Endometrium (tissue), 2 donors: ENCODE results near the gene CCDC116.
"Not testable (repeated sequence)": the region's sequence is repeated elsewhere in the genome, so short reads cannot be mapped to it uniquely, and the experiment has no call there.

Experiments
- FAIRE-seq: peaks from 2 replicates; lab custom pipeline; 2012; peaks lifted over from hg19 to GRCh38; lab: Jason Lieb, UNC
- donor health status: control.
- donor health status: control.

The CCDC116 gene, protein sequence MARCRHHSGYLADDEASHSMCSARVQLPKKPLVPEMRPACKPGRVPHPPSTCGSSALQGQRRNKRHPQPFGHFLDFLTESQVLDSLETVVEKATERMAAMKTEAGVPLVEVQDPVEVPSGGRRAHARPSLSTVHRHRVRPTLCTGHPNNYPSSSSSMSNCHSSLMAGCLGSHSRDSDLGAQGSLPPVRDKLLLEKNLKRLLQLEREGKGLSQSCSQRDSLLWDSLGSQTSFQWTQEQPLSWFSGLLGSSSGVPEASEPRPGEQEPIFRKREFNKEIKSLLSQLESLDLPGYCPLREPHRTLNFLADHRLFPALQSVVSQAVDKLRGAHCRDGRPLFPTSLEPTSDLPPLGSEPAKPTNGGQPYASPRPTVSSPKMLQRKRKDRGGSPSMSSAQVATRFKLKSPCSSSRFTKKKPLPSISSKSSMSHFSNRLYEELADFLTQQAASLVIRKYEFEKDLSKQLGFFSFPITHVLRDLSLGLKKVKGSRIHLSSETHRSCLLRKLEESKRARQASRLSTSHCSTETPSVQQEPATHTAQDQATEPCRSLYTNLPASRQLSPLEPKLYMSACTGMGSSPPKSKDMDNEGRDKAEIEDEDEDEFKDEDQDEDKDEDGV

DNA sequence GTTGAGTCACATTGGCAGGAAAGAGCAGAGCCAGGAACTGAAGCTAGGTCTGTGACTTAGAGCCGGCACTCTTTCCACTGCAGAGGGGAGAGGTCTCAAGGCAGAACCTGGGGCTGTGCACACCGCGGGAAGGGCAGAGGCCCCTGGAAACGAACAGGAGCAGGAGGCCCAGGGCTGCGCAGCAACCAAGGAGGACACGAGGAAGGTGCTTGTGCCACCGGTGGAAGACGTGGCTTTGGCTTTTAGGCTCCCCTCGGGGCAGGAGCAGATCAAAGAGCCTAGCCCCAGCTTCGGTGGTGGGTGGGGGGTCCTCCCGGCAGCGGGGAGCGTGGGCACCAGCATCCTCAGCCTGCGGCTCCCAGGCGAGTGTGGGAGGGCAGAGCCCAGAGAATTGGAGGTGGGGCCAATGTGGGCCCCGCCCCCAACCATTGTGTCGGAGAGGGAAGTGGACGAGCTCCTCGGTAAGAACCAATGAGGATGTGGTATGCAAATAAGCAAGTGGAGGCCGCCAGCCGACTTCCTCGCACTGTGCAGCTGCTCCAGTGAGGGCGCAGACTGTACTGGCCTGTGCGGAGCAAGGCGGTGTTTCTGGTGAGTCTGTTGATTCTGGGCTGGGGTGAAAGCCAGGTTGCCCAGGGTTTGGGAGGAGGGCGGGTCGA is at the start of gene CCDC116:
CCDC116 (plus strand) TSS at position 524 of the 659 bp plus-strand sequence. CDS start 422 bp downstream, outside the sequence.
- no peak for FAIRE-seq

DNA sequence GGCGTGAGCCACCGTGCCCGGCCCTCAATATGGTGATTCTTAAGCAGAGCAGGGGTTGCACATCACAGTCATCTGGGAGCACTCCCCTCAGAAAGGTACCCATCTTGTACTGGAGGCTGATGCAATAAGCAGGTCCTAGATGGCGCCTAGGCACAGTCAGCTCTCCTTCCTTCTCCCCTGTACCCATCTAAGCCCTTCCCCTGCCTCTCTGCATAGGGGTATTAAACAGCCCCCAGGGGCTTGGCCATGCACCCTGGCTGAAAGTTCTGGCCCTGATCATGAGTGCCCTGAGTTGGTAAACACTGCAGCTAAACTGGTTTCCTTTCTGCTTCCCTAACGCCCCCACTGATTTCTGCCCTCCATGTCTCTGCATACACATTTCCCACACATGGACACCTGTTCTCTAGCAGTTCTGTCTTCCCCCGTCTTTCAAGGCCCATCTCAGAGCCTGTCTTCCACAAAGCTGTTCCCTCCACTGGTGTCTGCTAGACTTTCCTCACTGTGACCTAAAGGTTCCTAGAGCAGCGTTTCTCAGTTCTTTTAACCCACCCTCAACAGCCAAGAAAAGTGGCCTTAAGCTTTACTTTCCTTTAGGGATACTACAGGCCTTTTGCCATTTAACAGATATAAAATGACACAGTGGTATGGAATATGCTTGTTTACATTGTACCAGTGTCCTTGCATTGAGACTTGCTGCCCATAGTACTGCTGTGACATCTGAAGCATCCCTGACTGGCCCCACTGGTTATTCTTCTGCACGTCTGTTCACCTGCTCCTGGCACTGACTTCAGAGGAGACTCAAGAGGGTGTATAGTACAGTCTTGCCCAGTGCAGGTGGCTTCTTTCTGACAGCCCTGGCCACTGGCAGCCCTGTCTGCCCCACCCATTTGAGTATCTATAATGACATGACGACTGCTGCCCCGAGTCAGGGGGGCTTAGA is 49.5 kb upstream of the CCDC116 start:
- FAIRE-seq: no peak

DNA sequence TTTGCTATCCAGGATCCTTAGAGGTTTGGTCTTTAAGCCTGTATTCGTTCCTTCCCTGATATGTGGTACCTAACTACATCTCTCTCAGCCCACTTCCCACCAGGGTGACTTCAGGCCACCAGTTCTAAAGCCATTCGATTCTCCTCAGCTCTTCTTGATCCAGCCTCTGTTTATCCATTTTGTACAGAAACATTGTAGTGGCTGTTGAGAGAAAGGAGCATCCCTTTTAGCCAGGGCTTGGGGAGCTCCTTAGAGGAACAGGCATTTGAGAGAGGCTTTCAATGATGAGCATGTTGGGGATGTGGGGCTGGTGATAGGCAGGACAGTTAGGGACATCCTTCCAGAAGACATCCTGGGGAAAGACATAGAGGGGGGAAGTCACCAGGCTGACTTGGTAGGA is 47.2 kb upstream of the CCDC116 start:
- no peak for FAIRE-seq

DNA sequence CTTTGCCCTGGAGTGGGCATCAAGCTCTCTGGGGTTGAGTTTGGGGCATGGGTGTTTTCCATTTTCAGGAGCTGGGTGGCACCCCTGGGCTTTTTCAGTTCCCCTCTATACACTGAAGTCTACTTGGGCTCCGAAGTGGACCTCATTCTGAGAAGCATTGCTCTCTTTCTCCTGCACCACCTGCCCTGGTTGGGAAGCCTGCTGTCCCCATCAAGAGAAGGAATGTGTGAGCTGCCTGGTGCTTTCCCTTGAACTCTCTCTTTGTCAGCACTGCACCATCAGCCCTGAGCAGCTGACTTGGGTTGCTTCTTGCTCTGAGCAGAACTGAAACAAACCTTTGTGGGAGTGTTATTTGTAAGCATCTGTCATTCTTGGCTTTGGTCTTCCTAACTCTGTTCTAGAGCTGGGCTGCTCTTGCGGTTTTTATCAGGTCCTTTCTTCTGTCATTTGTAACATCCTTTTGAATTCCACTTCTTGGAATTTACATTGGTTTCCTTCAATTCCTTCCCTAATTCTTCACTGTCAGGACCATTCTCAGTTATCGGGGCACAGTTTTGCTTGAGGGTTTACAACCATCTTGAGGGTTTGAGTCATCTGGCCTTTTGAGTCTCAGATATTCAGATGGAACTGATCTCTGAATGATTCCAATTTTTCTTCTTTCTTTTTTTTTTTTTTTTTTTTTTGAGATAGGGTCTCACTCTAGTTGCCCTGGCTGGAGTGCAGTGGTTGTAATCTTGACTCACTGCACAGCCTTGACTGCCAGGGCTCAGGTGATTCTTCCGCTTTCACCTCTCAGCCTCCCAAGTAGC is 44.6 kb upstream of the CCDC116 start:
- no peak for FAIRE-seq

DNA sequence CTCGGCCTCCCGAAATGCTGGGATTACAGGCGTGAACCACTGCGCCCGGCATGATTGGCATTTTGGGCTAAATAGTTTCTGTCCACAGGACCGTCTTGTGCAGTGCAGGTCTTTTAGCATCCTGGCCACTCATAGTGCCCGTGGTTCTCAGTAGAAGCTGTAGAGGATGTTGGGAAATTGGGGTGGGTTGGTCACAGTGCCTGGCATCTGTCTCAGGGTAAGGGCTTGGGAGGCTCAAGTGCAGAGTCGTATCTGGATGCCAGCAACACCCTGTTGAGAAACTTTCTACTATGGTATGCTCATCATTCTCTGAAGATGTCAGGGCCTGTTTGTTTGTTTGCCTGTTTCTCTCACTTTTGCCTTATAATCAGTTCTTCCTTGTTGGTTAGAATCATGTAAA is 43.2 kb upstream of the CCDC116 start:
- FAIRE-seq: no peak

DNA sequence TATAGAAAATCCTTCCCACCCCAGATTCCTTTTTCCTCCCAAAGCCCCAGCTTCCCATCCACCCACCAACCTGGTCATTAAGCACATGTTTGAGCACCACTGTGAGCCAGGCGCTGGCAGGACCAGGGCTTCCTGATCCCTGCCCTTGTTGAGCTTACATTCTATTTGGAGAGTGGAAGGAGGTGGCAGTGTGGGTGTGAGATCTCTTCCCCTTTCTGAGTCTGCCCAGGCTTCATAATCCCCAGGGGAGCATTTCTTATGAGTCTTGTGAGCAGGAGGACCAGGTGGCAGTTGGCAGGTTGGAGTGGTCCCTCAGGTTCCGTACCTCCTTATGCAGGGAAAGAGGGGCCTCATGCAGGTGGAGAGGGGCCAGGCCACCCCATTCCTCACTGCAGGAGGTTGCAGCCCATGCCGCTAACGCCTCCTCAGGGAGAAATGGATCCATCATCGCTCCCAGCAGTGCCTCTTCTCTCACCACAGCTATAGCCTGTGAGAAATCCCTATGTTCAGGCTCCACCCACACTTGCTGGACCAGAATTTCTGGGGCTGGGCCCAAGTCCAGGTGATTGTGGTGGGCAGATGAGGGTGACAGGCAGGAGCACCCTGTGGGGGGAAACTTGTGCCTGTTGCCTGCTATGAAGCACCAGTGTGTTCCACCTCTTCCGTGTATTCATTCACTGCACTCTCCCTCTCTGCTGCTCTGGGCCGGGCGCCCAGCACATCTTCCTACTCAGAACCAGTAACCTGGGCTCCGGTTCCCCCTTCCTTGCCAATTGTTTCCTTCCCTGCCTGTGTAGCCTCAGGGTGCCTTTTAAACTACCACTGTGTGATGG is 41.5 kb upstream of the CCDC116 start:
- FAIRE-seq: no peak

DNA sequence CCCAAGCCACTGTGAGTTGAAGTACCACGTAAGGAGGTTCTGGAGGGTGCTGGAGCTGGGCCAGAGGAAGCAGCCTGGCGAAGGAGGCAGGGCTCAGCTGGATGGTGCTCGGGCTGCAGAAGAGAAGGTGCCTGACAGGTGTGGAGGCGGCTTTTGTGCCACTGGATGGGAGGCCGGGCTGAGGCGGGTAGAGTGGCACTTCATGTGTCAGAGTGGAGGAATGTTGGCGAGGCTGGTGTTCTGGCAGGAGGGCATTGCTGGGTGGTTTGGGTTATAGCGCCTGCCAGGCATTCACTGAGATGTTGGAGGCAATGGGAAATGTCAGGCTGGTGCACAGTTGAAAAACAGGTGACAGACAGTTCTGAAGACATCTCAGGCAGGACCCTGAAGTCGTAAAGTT is 40.9 kb upstream of the CCDC116 start:
- no peak for FAIRE-seq

DNA sequence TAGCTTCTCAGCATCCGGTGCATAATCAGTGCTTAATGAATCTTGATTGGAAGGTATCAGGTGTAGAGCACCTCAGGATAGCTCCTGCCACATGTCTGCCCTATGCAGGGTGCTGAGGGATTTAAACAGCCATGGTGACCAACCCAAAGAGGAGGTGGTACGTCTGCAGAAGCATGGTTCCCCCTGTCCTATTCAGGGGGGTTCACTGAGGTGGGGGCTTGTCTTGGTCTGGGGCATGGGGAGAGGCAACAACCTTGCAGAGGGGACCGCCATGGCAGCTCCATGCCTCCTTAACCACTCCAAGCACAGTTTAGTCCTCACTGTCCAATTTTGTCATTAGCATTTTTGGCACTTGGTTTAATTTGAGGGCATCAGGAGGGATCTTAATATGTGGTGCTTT is 40.1 kb upstream of the CCDC116 start:
- no peak for FAIRE-seq

DNA sequence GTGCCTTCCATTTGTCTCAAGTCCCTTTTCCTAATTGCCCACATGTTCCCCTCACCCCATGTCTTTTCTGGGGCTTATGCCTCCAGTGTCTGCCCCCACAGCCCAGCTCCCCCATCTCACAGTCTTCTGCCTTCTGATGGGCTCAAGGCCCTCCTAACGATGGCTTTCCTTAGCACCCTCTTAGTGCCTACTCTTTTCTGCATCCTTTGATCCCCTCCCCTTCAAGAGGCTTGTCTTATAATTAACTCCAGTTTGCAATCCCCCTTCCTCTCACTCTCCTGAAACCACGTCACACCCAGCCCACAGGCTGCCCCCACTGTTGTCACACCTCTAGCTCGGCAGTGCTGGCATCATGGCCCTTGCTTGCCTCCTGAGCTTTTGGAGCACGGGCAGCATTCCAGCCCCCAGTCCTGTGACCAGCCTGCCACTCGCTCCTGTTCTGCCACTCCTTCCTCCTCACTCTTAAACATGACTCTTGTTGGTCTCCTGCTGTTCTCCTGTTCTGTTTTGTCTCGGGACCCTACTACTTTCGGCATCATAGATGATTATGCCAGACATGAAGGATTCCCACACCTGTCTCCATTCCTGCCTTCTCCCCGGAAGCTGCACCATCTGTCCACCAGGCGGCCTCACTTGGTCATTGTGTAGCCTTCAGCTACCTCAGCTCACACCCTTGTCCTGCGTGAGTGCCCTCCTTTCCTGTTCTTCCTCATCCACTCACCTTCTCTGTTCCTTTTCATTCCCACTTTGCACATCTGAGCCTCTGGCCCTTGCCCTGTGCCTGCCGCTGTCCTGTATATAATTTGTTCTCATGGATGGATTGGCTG is 38.9 kb upstream of the CCDC116 start:
- FAIRE-seq: no peak

DNA sequence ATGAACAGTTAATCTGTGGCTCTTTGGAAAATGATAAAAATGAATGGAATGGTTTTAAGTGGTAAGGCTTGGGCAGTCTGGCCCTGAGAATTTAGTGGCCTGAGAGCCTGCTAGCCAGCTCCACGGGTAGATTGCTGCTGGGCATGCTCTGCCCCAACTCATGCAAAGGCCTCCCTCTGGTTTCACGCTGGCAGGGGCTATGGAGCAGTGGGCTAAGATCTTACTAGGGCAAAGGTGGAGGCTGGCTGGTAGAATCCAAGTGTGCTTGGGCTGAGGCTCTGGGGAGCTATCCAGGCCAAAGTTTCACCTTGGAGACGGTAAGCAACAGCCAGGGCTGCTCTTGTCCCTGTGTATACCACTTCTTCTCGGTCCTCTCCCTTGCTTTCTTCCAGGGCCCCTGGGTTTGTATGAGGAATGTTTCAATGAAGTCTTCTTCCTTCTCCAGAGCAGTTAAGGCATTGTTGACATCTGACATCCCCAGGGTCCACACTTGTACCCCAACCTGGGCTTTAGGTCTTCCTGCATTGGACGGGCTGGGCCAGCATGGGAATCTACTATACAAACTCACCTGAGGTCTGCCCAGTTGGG is 37.6 kb upstream of the CCDC116 start:
- FAIRE-seq: no peak

DNA sequence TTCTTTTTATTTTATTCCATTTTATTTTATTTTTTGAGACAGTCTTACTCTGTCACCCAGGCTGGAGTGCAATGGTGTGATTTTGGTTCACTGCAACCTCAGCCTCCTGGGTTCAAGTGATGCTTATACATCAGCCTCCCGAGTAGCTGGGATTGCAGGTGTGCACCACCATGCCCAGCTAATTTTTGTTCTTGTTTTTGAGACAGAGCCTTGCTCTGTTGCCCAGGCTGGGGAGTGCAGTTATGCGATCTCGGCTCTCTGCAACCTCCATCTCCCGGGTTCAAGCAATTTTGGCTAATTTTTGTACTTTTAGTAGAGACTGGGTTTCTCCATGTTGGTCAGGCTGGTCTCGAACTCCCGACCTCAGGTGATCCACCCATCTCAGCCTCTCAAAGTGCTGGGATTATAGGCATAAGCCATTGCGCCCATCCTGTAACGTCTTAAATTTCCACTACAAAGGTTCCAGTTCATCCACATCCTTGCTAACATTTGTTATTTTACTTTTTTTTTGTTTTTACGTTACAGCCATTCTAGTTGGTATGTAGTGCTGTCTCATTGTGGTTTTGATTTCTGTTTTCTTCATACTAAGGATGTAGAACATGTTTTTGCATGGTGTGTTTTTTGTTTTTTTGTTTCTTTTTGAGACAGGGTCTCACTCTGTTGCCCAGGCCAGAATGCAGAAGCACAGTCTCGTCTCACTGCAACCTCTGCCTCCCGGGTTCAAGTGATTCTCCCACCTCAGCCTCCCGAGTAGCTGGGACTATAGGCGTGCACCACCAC is 36.0 kb upstream of the CCDC116 start:
- FAIRE-seq: not testable (repeated sequence)

DNA sequence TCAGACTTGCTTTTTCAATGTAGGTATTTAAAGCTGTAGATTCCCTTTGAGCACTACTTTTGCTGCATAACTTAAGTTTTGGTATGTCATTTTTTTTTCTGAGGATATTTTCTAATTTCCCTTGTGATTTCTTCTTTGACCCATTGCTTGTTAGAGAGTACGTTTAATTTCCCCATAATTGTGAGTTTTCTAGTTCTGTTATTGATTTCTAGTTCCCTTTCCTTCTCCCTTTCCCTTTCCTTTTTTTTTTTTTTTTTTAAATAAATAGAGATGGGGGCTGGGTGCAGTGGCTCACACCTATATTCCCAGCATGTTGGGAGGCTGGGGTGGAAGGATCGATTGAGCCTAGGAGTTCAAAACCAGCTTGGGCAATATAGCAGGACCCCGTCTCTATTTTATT is 34.3 kb upstream of the CCDC116 start:
- no peak for FAIRE-seq

DNA sequence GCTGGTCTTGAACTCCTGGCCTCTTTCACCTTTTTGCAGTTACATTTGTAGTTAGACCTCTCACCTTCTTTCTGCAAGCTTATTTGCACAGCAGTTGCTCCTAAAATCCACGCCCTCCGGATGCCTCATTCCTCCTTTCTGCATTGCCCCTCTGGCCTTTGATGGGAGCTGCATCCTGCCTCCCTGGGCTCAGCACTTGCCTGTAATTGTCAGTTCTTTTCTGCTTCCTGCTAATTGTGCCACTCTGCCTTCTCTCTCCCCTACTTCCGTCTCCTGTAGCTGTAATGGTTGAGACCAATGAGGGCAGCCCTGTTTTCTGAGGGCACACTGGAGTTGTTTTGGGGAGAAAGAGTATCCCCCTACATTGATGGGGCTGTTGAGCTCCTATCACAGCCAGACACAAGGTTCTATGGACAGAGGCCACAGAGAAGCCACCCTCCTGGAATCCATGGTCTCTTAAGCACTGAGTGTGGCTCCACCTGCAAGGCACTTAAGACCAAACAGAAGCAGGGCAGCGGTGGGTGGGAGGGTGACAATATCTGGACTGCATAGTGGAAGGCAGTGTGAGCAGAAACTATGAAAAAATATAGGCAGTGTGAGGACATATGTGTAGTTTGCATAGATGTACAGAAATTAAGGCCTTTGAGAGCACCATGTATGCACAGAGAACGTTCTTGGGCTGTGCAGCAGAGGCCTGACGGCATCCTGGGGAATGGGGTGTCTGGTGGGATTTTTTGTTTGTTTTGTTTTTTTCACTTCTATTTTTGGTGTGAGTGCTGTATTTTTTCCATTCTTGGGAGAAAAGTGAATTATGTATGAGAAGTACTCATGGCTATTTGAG is 33.3 kb upstream of the CCDC116 start:
- no peak for FAIRE-seq

DNA sequence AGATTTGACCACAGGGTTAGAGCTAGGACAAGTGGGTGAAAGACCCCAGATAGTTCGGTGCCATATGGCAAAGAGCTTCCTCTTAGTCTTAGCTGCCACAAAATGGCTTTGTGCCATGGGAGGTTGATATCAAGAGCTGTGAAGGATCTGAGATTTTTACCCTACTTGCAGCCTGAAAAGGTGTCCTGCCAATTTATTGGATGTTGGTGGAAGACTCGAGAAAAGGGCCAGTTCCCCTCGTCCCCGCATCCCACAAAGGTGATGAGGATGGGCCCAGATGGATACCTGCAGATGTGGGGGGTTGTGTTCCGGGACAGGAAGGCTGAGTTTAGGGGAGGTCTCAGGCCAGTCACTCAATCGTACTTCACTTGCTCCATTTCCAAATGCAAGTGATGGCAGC is 30.0 kb upstream of the CCDC116 start:
- no peak for FAIRE-seq

DNA sequence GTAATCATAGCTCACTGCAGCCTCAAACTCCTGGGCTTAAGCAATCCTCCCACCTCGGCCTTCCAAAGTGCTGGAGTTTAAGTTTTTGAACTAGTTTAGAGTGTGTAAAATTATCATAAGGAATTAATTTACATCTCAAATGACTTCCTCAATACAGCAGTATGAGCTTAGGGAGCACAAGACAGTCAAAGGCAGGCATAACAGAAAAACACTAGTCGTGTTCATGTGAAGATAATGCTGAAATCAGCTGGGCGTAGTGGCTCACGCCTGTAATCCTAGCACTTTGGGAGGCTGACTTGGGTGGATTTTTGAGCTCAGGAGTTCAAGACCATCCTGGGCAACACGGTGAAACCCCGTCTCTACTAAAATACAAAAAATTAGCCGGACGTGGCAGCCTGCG is 28.6 kb upstream of the CCDC116 start:
- no peak for FAIRE-seq

DNA sequence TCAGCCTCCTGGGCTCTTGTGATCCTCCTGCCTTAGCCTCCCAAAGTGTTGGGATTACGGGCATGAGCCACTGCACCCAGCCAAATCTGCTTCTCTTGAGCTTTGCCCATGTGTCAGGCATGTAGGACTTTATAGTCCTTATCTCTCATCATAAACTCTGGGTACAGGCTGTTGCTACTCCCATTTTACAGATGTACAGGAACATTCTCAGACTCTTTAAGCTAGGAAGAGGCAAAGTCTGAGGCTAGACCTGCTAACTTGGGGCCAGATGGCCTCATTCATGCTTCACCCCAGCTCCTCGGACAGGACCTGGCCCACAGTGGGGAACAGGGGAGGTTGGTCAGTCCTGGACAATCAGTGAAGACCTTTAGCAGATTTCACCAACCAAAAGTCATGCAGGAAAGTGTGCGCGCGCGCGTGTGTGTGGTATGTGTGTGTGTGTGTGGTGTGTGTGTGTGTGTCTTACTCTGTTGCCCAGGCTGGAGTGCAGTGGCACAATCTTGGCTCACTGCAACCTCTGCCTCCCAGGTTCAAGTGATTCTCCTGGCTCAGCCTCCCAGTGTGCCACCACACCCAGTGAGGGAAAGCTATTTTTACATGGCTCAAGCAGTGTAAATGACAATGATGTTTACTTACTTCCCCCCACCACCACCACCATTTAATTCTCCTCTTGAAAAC is 26.5 kb upstream of the CCDC116 start:
- FAIRE-seq: no peak

DNA sequence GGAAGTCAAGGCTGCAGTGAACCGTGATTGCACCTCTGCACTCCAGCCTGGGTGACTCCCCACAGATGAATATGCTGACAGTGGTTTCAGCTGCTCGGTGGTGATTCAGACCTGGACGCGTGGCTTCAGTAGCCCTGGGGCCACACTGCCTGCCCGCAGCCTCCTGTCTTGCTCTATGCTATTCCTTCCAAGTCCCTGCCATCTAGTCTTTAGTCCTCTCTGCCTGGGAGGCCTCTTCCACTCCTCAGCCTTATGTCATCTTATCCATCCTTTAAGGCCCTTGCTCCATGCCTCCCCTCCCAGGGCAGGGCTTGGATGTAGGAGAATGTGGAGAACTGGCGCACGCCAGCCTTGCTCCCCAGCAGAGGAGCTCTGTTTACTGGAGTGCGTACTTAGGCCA is 25.8 kb upstream of the CCDC116 start:
- no peak for FAIRE-seq
